BE2C (cell line): ENCODE data around the gene PRKN.
"Not testable (repeated sequence)": the region's sequence is repeated elsewhere in the genome, so short reads cannot be mapped to it uniquely, and the experiment has no call there.

Experiments used
- DNase-seq: peaks from one replicate; pipeline ENCODE4 v3.0.0-alpha.2; 2020
- H3K27me3 ChIP-seq: fragments of 250-450 bp; sonication (Bioruptor Pico); 2 replicates; pipeline ENCODE4 v1.5.1; 2020; ENCODE audit warnings: mild to moderate bottlenecking
- H3K36me3 ChIP-seq: fragments of 250-450 bp; sonication (Bioruptor Pico); 2 replicates; pipeline ENCODE4 v1.5.1; 2020; ENCODE audit warnings: mild to moderate bottlenecking
- H3K4me1 ChIP-seq: fragments of 250-450 bp; sonication (Bioruptor Pico); 2 replicates; pipeline ENCODE4 v1.5.1; 2020
- H3K4me3 ChIP-seq: 2 replicates; pipeline ENCODE4 v1.5.1; 2011; ENCODE audit warnings: low read depth, low read length
- H3K9me3 ChIP-seq: fragments of 250-450 bp; sonication (Bioruptor Pico); 2 replicates; pipeline ENCODE4 v1.5.1; 2020
- CTCF ChIP-seq: IDR thresholded peaks from 2 replicates; pipeline ENCODE4 v1.5.1; 2012; ENCODE audit warnings: mild to moderate bottlenecking, low read depth, low read length

Gene PRKN

GRCh38 chr6:161344626-161345025 is 1382.9 kb downstream of the PRKN start:
- Histone ChIP-seq H3K4me1 (no peaks in the 10 kb centered on the region), H3K36me3 (no peaks in the 10 kb centered on the region), H3K4me3 (no peak overlapping the region), H3K27me3 (no peaks in the 10 kb centered on the region), H3K9me3 (no peaks in the 10 kb centered on the region)
- no peak for DNase-seq
- TF ChIP-seq CTCF = no peak

GRCh38 chr6:161342039-161342438 is 1385.5 kb downstream of the PRKN start:
- no peaks in the 10 kb centered on the region for H3K9me3 ChIP-seq
- H3K4me3 ChIP-seq = no peak overlapping the region
- H3K36me3 ChIP-seq = no peaks in the 10 kb centered on the region
- H3K4me1 ChIP-seq = no peaks in the 10 kb centered on the region
- no peak for TF ChIP-seq CTCF
- no peak for DNase-seq
- no peaks in the 10 kb centered on the region for H3K27me3 ChIP-seq

GRCh38 chr6:161341638-161342037 is 1385.9 kb downstream of the PRKN start:
- no peak overlapping the region for H3K4me3 ChIP-seq
- DNase-seq = no peak
- no peaks in the 10 kb centered on the region for H3K27me3 ChIP-seq
- no peaks in the 10 kb centered on the region for H3K9me3 ChIP-seq
- TF ChIP-seq CTCF = no peak
- no peaks in the 10 kb centered on the region for H3K36me3 ChIP-seq
- H3K4me1 ChIP-seq = no peaks in the 10 kb centered on the region

GRCh38 chr6:161338015-161338414 is 1389.6 kb downstream of the PRKN start:
- DNase-seq = no peak
- no peaks in the 10 kb centered on the region for H3K9me3 ChIP-seq

GRCh38 chr6:161336479-161336878 is 1391.1 kb downstream of the PRKN start:
- Histone ChIP-seq H3K9me3 (no peaks in the 10 kb centered on the region), H3K27me3 (no peaks in the 10 kb centered on the region), H3K4me1 (no peaks in the 10 kb centered on the region), H3K4me3 (no peak overlapping the region), H3K36me3 (no peaks in the 10 kb centered on the region)
- no peak for DNase-seq
- no peak for TF ChIP-seq CTCF

More at GRCh38 chr6:161338015-161338414, 1389.6 kb downstream of the PRKN start:
- Histone ChIP-seq H3K27me3 (no peaks in the 10 kb centered on the region), H3K36me3 (no peaks in the 10 kb centered on the region), H3K4me3 (no peak overlapping the region), H3K4me1 (no peaks in the 10 kb centered on the region)
- TF ChIP-seq CTCF = no peak

GRCh38 chr6:161333410-161333809 is 1394.2 kb downstream of the PRKN start:
- Histone ChIP-seq H3K36me3 (no peaks in the 10 kb centered on the region), H3K27me3 (no peaks in the 10 kb centered on the region), H3K4me1 (no peaks in the 10 kb centered on the region), H3K4me3 (no peak overlapping the region), H3K9me3 (no peaks in the 10 kb centered on the region)
- DNase-seq = no peak
- no peak for TF ChIP-seq CTCF

- not testable (repeated sequence) for H3K36me3 ChIP-seq, DNase-seq
Measured at GRCh38 chr6:161331402-161332081, 1396.0 kb downstream of the PRKN start.

More at GRCh38 chr6:161331402-161332081, 1396.0 kb downstream of the PRKN start:
- H3K4me1 ChIP-seq, H3K27me3 ChIP-seq, H3K9me3 ChIP-seq, H3K4me3 ChIP-seq: not testable (repeated sequence)
